ENCODE results near the gene ZBTB3.
"Not testable (repeated sequence)": the region's sequence is repeated elsewhere in the genome, so short reads cannot be mapped to it uniquely, and the experiment has no call there.

ZBTB3 gene

GRCh38 chr11:62713343-62713742 lies 40.6 kb downstream of the ZBTB3 start:
- no peak for DNase-seq

GRCh38 chr11:62712861-62713260 lies 41.1 kb downstream of the ZBTB3 start:
- DNase-seq: no peak

GRCh38 chr11:62712276-62712812 lies 41.6 kb downstream of the ZBTB3 start:
- DNase-seq: no peak

GRCh38 chr11:62710001-62710345 lies 44.0 kb downstream of the ZBTB3 start:
- DNase-seq: peak; percentile 61

GRCh38 chr11:62709247-62710000 lies 44.5 kb downstream of the ZBTB3 start:
- DNase-seq: peak; percentile 99

- DNase-seq: peak; percentile 69
Measured at GRCh38 chr11:62708793-62709192, 45.2 kb downstream of the ZBTB3 start.

GRCh38 chr11:62708392-62708791 lies 45.6 kb downstream of the ZBTB3 start:
- DNase-seq: no peak

- DNase-seq: no peak
Measured at GRCh38 chr11:62707277-62707861, 46.6 kb downstream of the ZBTB3 start, which contains the start of the genes BSCL2 and GNG3. BSCL2 (minus strand) TSS chr11:62707424; CDS start chr11:62707195, 229 bp downstream. GNG3 (plus strand) TSS chr11:62707676; CDS start chr11:62708296, 620 bp downstream.

GRCh38 chr11:62706850-62707247 lies 47.1 kb downstream of the ZBTB3 start:
- no peak for DNase-seq

- DNase-seq: peak; percentile 96
Measured at GRCh38 chr11:62705880-62706849, 47.8 kb downstream of the ZBTB3 start.

GRCh38 chr11:62705413-62705812 lies 48.5 kb downstream of the ZBTB3 start:
- DNase-seq: peak; percentile 66

- DNase-seq: not testable (repeated sequence)
Measured at GRCh38 chr11:62703921-62704320, 50.0 kb downstream of the ZBTB3 start.

GRCh38 chr11:62702246-62702645 lies 51.7 kb downstream of the ZBTB3 start:
- no peak for DNase-seq

Data from NCI-H1105 treated with DMSO at 0.1 percent for 48 hours (cell line).